NCI-H510A treated with DMSO at 0.1 percent for 48 hours (cell line): ENCODE results near the gene CD244.
"Not testable (repeated sequence)": the region's sequence is repeated elsewhere in the genome, so short reads cannot be mapped to it uniquely, and the experiment has no call there.

Source experiments
- DNase-seq: peaks from one replicate; lab custom pipeline; 2025; lab: John Stamatoyannopoulos, UW

CD244 gene

GRCh38 chr1:160810486-160810885 is 52.2 kb downstream of the CD244 start:
- DNase-seq, result no peak

- DNase-seq, result no peak
These were observed 54.4 kb downstream of the CD244 start for GRCh38 chr1:160808289-160808688.

GRCh38 chr1:160807738-160808137 is 54.9 kb downstream of the CD244 start:
- no peak for DNase-seq

- DNase-seq, result no peak
These were observed 55.4 kb downstream of the CD244 start for GRCh38 chr1:160807247-160807646.

GRCh38 chr1:160806784-160807183 is 55.9 kb downstream of the CD244 start:
- DNase-seq, result no peak

GRCh38 chr1:160806109-160806665 is 56.5 kb downstream of the CD244 start:
- no peak for DNase-seq

GRCh38 chr1:160801836-160802580 is 60.7 kb downstream of the CD244 start:
- DNase-seq, result no peak

GRCh38 chr1:160800645-160801408 is 61.9 kb downstream of the CD244 start:
- DNase-seq, result no peak

- no peak for DNase-seq
These were observed 62.5 kb downstream of the CD244 start for GRCh38 chr1:160800142-160800541.

- DNase-seq, result no peak
These were observed 63.0 kb downstream of the CD244 start for GRCh38 chr1:160799641-160800040.

GRCh38 chr1:160798439-160798838 is 64.2 kb downstream of the CD244 start:
- no peak for DNase-seq

GRCh38 chr1:160797861-160798273 is 64.8 kb downstream of the CD244 start:
- DNase-seq, result no peak

GRCh38 chr1:160797271-160797709 is 65.4 kb downstream of the CD244 start:
- DNase-seq, result no peak

GRCh38 chr1:160795951-160796383 is 66.7 kb downstream of the CD244 start, which contains the start of gene LY9:
TSS of gene LY9 (plus strand) at chr1:160796174. CDS start at chr1:160796188, 14 bp downstream.
- no peak for DNase-seq

GRCh38 chr1:160794376-160794775 is 68.3 kb downstream of the CD244 start:
- DNase-seq, result no peak

- no peak for DNase-seq
These were observed 72.7 kb downstream of the CD244 start for GRCh38 chr1:160789702-160790611.

GRCh38 chr1:160789051-160789701 is 73.5 kb downstream of the CD244 start:
- no peak for DNase-seq

- DNase-seq, result not testable (repeated sequence)
These were observed 79.5 kb downstream of the CD244 start for GRCh38 chr1:160782988-160783765.

GRCh38 chr1:160781914-160782689 is 80.6 kb downstream of the CD244 start:
- no peak for DNase-seq
